ENCODE measurements around the gene ALDH4A1.

DNA sequence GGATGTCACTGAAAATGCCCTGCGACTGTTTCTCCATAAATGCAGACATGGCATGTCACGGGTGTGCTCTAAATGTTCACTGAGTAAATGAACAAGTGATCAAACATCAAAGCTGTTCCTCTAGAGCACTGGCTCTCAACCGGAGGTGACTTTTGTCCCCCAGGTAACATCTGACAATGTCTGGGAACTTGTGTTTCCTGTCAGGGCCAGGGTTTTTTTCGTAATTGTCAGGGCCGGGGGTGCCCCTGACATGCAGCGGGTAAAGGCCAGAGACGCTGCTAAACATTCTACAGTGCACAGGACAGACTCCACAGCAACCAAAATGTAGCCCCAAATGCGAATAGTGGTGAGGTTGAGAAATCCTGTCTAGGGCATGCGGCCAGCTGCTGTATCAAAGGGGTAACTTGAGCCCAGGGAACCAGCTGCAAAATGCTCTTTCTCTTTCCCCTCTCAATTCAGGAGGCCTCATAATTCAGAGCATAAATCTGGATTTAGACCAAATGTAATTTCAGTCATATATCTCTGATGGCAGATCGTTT, 2.0 kb downstream of the ALDH4A1 start:
- TF ChIP-seq, protein P1, sequence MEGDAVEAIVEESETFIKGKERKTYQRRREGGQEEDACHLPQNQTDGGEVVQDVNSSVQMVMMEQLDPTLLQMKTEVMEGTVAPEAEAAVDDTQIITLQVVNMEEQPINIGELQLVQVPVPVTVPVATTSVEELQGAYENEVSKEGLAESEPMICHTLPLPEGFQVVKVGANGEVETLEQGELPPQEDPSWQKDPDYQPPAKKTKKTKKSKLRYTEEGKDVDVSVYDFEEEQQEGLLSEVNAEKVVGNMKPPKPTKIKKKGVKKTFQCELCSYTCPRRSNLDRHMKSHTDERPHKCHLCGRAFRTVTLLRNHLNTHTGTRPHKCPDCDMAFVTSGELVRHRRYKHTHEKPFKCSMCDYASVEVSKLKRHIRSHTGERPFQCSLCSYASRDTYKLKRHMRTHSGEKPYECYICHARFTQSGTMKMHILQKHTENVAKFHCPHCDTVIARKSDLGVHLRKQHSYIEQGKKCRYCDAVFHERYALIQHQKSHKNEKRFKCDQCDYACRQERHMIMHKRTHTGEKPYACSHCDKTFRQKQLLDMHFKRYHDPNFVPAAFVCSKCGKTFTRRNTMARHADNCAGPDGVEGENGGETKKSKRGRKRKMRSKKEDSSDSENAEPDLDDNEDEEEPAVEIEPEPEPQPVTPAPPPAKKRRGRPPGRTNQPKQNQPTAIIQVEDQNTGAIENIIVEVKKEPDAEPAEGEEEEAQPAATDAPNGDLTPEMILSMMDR (IDR thresholded peaks at IDR 0.05; ENCODE audit: borderline replicate concordance, extremely low read depth, low read length, poor library complexity, severe bottlenecking): no peak
- no peak for TF ChIP-seq EZH2 (IDR thresholded peaks at IDR 0.05; ENCODE audit: borderline replicate concordance, low read depth, low read length, severe bottlenecking)
